GM06990 (cell line): ENCODE data around the gene CDH8.

Source experiments
- DNase-seq: peaks from one replicate; pipeline ENCODE4 v3.0.0-alpha.2; 2011; ENCODE audit not compliant: insufficient read length; ENCODE audit errors: extremely low read depth
- H3K27me3 ChIP-seq: replicated peaks from 2 replicates; pipeline ENCODE4 v1.6.0; 2011; ENCODE audit warnings: low read length; ENCODE audit not compliant: control insufficient read depth, insufficient read depth
- H3K36me3 ChIP-seq: 2 replicates; pipeline ENCODE4 v1.5.1; 2011; ENCODE audit warnings: low read length; ENCODE audit not compliant: control insufficient read depth, insufficient read depth
- H3K4me3 ChIP-seq: replicated peaks from 2 replicates; pipeline ENCODE4 v1.5.1; 2011; ENCODE audit warnings: low read depth, mild to moderate bottlenecking, control low read depth, low read length
- CTCF ChIP-seq: IDR thresholded peaks from 2 replicates; pipeline ENCODE4 v1.5.1; 2011; ENCODE audit warnings: low read length, control low read depth, mild to moderate bottlenecking, inconsistent platforms; ENCODE audit not compliant: insufficient read depth, poor library complexity, severe bottlenecking

Gene CDH8

GRCh38 chr16:62018301-62019060, 17.8 kb downstream of the CDH8 start:
- DNase-seq: no peak
- no peaks in the 10 kb centered on the region for H3K27me3 ChIP-seq
- no peak overlapping the region for H3K4me3 ChIP-seq
- TF ChIP-seq CTCF: no peak
- H3K36me3 ChIP-seq: no peaks in the 10 kb centered on the region

GRCh38 chr16:62014319-62014923, 21.8 kb downstream of the CDH8 start:
- no peaks in the 10 kb centered on the region for H3K27me3 ChIP-seq
- no peak for DNase-seq
- H3K4me3 ChIP-seq: no peak overlapping the region
- no peaks in the 10 kb centered on the region for H3K36me3 ChIP-seq
- no peak for TF ChIP-seq CTCF

- H3K36me3 ChIP-seq: no peaks in the 10 kb centered on the region
- no peak for TF ChIP-seq CTCF
- no peaks in the 10 kb centered on the region for H3K27me3 ChIP-seq
- no peak for DNase-seq
- no peak overlapping the region for H3K4me3 ChIP-seq
Measured at GRCh38 chr16:62010186-62010585, 26.1 kb downstream of the CDH8 start.

- Histone ChIP-seq H3K4me3 (no peak overlapping the region), H3K36me3 (no peaks in the 10 kb centered on the region), H3K27me3 (no peaks in the 10 kb centered on the region)
- no peak for TF ChIP-seq CTCF
- no peak for DNase-seq
Measured at GRCh38 chr16:61998460-61998859, 37.8 kb downstream of the CDH8 start.

GRCh38 chr16:61993108-61993507, 43.1 kb downstream of the CDH8 start:
- no peak for TF ChIP-seq CTCF
- DNase-seq: no peak
- no peaks in the 10 kb centered on the region for H3K36me3 ChIP-seq
- no peak overlapping the region for H3K4me3 ChIP-seq
- no peaks in the 10 kb centered on the region for H3K27me3 ChIP-seq

- no peak for TF ChIP-seq CTCF
- DNase-seq: no peak
Measured at GRCh38 chr16:61987474-61988012, 48.7 kb downstream of the CDH8 start.

More at GRCh38 chr16:61987474-61988012, 48.7 kb downstream of the CDH8 start:
- no peaks in the 10 kb centered on the region for H3K36me3 ChIP-seq
- no peak overlapping the region for H3K4me3 ChIP-seq
- H3K27me3 ChIP-seq: no peaks in the 10 kb centered on the region
